HepG2 (cell line): ENCODE measurements around the gene DDX23. TPM values are rescaled to one million over a fixed set of nuclear protein-coding genes. Genes with fewer than 3 reads are reported as not detected.
A peak's percentile ranks its signal among the peaks of the same experiment; 100 is the strongest.

ENCODE experiments used
- BCL3 ChIP-seq: sonication (generic); formaldehyde crosslinking; IDR thresholded peaks from 2 replicates; pipeline ENCODE4 v1.5.1; 2020; ENCODE audit warnings: mild to moderate bottlenecking, missing genetic modification reagents, moderate library complexity
- CHCHD3 ChIP-seq: sonication (generic); formaldehyde crosslinking; IDR thresholded peaks from 2 replicates; pipeline ENCODE4 v1.8.0; 2022; ENCODE audit warnings: mild to moderate bottlenecking, missing genetic modification reagents, moderate library complexity
- ELF4 ChIP-seq: sonication (generic); formaldehyde crosslinking; IDR thresholded peaks from 2 replicates; pipeline ENCODE4 v1.5.0; 2020; ENCODE audit warnings: missing genetic modification reagents, mild to moderate bottlenecking, moderate library complexity, borderline replicate concordance
- ERF ChIP-seq: IDR thresholded peaks from 2 replicates; pipeline ENCODE4 v1.6.1; 2018; ENCODE audit warnings: missing biosample characterization, missing genetic modification reagents
- FOXJ3 ChIP-seq: sonication (generic); formaldehyde crosslinking; IDR thresholded peaks from 2 replicates; pipeline ENCODE4 v1.4.0; 2020; ENCODE audit warnings: missing genetic modification reagents, mild to moderate bottlenecking, borderline replicate concordance
- GPN1 ChIP-seq: sonication (generic); formaldehyde crosslinking; IDR thresholded peaks from 2 replicates; pipeline ENCODE4 v1.5.1; 2020; ENCODE audit warnings: missing genetic modification reagents, borderline replicate concordance
- KAT2B ChIP-seq: fragments of 150-350 bp; IDR thresholded peaks from 2 replicates; pipeline ENCODE4 v1.6.1; 2014; ENCODE audit warnings: low read depth, low read length, borderline replicate concordance
- KDM5B ChIP-seq: sonication (generic); formaldehyde crosslinking; IDR thresholded peaks from 2 replicates; pipeline ENCODE4 v1.4.0; 2020; ENCODE audit warnings: missing genetic modification reagents, mild to moderate bottlenecking, borderline replicate concordance
- PLSCR1 ChIP-seq: sonication (generic); formaldehyde crosslinking; IDR thresholded peaks from 2 replicates; pipeline ENCODE4 v1.5.0; 2020; ENCODE audit warnings: missing genetic modification reagents, mild to moderate bottlenecking, borderline replicate concordance
- RFX3 ChIP-seq: IDR thresholded peaks from 2 replicates; pipeline ENCODE4 v1.6.1; 2016; ENCODE audit warnings: missing biosample characterization, missing genetic modification reagents
- RFXAP ChIP-seq: sonication (generic); formaldehyde crosslinking; IDR thresholded peaks from 2 replicates; pipeline ENCODE4 v1.4.0; 2020; ENCODE audit warnings: missing genetic modification reagents, borderline replicate concordance
- SP4 ChIP-seq: sonication (generic); formaldehyde crosslinking; IDR thresholded peaks from 2 replicates; pipeline ENCODE4 v1.8.1; 2023; ENCODE audit warnings: mild to moderate bottlenecking, missing genetic modification reagents
- ZHX2 ChIP-seq, 2 experiments: sonication (generic) in 1 of 2; formaldehyde crosslinking in 1 of 2; IDR thresholded peaks; 2 replicates each; pipeline versions ENCODE4 v1.6.1 to v1.9.0; 2014 to 2022; ENCODE audit warnings: antibody characterized with exemption in 1 of 2, borderline replicate concordance in 1 of 2, inconsistent platforms in 1 of 2, low read depth in 1 of 2, missing genetic modification reagents in 1 of 2
- ZKSCAN8 ChIP-seq: IDR thresholded peaks from 2 replicates; pipeline ENCODE4 v1.6.1; 2016; ENCODE audit warnings: borderline replicate concordance, missing genetic modification reagents, missing compliant biosample characterization
- ZNF296 ChIP-seq: sonication (generic); formaldehyde crosslinking; conservative IDR thresholded peaks from 2 replicates; pipeline ENCODE4 v1.5.0; 2020; ENCODE audit warnings: mild to moderate bottlenecking, missing genetic modification reagents
- ZNF567 ChIP-seq: sonication (generic); formaldehyde crosslinking; IDR thresholded peaks from 2 replicates; pipeline ENCODE4 v1.8.1; 2023; ENCODE audit warnings: mild to moderate bottlenecking, missing genetic modification reagents, borderline replicate concordance
- ZNF639 ChIP-seq: conservative IDR thresholded peaks from 2 replicates; pipeline ENCODE4 v1.6.1; 2018; ENCODE audit warnings: missing genetic modification reagents
- ZNF768 ChIP-seq: sonication (generic); formaldehyde crosslinking; IDR thresholded peaks from 2 replicates; pipeline ENCODE4 v1.4.0; 2020; ENCODE audit warnings: missing genetic modification reagents
- polyA plus RNA-seq, 8 experiments: library from polyadenylated mRNA; depleted of rRNA in 3 of 8; stranded (reverse) in 7 of 8; unstranded in 1 of 8; fragments of >200 nt; fragmentation: Illumina TruSeq in 4 of 8; extraction: Trizol in 4 of 8; gene quantifications; 2 replicates each; pipeline versions ENCODE4 v1.2.1 to v1.2.3, GENCODE V29; 2011 to 2016; ENCODE audit warnings: low read depth in 4 of 8, missing spikeins in 1 of 8, mixed read lengths in 1 of 8; ENCODE audit not compliant: insufficient read depth in 1 of 8
- total RNA-seq, 5 experiments: library from RNA; depleted of rRNA; stranded (reverse); fragments of >200 nt; fragmentation: Illumina TruSeq; extraction: Trizol; gene quantifications; 2 replicates each; pipeline ENCODE4 v1.2.3, GENCODE V29; 2016; ENCODE audit warnings: low read depth in 1 of 5

Gene DDX23
- total and polyA plus RNA-seq, 2 of the 13 experiments (the other 11 are each of a cell fraction or from before 2014, with no cell fraction given): 35.7 to 90.0 TPM

GRCh38 chr12:48851883-48852733, at the start of gene DDX23 (continued):
- TF ChIP-seq ZHX2 (IDR thresholded peaks at IDR 0.05; ENCODE audit: low read depth) (peak; percentile 82), ZHX2 (CRISPR knock-in tag; IDR thresholded peaks at IDR 0.05; ENCODE audit: borderline replicate concordance) (no peak), KDM5B (CRISPR knock-in tag) (peak; percentile 93), SP4 (peak; percentile 84), ZNF768 (CRISPR knock-in tag) (peak; percentile 69; the same call in 1 of the 2 replicates), ZKSCAN8 (CRISPR knock-in tag) (peak; percentile 45; the same call in 1 of the 2 replicates), GPN1 (CRISPR knock-in tag) (no peak), FOXJ3 (CRISPR knock-in tag) (0 out of 2 replicates have a peak, but pooled peaks have one; percentile 53), RFX3 (CRISPR knock-in tag) (no peak), RFXAP (CRISPR knock-in tag) (peak; percentile 62; the same call in 1 of the 2 replicates), ELF4 (CRISPR knock-in tag) (peak; percentile 96; the same call in 1 of the 2 replicates), PLSCR1 (CRISPR knock-in tag) (no peak), CHCHD3 (CRISPR knock-in tag) (no peak), ERF (CRISPR knock-in tag) (no peak), ZNF639 (CRISPR knock-in tag) (no peak; the same call in 1 of the 2 replicates), ZNF567 (CRISPR knock-in tag) (no peak), KAT2B (no peak), ZNF296 (CRISPR knock-in tag) (0 out of 2 replicates have a peak, but pooled peaks have one; percentile 31), BCL3 (CRISPR knock-in tag) (no peak)
